GM19328 (cell line): ENCODE data around the gene RUSC1.
"Not testable (repeated sequence)": the region's sequence is repeated elsewhere in the genome, so short reads cannot be mapped to it uniquely, and the experiment has no call there.

ENCODE experiments used
- ATAC-seq: cut with Tn5 transposase; IDR thresholded peaks from one replicate; pipeline ENCODE4 v1.9.1; 2021; ENCODE audit warnings: mild to moderate bottlenecking, moderate library complexity; ENCODE audit not compliant: unreplicated experiment

The RUSC1 gene

DNA sequence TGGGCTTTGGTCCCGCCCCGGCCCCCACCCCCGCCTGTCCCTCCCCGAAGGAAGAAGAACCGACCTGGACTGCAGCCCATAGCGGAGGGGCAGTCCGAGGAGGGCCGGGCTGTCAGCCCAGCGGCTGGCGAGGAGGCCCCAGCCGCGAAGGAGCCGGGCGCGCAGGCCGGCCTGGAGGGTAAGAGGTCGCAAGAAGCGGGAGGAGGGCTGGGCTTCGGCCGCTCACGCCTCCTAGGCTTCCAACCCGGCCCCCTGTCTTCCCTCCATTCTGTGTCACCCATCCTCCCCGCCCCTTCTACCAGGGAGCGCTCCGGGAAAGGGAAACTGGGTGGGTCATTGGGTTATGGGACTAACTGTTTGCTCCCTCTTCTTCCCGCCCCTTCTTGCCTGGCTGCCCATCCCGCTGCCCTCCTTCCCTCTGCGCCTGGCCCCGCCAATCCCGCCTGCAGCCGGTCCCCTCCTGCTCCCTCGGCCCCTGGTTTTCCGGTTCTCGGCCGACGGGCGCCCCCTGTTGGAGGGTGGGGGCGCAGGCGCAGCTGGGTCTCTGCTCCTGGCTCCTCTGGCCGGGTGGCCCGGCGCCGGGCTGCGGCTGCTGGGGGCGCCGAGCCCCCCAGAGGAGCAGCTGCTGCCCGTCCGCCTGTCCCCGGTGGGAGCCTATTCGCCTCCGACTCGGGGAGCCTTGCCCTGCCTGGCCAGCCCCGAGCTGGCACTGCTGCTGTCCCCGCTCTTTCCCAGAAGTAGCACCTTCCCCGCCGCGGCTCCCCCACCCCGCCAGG lies 2.4 kb downstream of the RUSC1 start:
- peak; percentile 38 for ATAC-seq

DNA sequence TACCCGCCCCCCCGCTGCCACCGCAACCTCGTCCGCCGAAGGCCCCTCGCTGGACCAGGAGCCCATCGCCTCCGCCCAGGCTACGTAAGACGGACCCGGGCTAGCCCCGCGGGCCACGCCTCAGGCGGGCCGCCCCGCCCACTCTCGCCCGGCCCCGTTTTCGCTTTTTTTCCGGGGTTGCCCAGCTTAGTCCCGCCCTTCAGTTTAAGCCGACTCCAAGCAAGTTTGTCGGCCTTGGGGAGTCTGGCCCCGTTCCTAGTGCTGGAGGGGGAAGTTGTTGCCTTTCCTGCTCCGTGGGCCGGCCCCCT lies 3.0 kb downstream of the RUSC1 start:
- ATAC-seq, result peak; percentile 46

DNA sequence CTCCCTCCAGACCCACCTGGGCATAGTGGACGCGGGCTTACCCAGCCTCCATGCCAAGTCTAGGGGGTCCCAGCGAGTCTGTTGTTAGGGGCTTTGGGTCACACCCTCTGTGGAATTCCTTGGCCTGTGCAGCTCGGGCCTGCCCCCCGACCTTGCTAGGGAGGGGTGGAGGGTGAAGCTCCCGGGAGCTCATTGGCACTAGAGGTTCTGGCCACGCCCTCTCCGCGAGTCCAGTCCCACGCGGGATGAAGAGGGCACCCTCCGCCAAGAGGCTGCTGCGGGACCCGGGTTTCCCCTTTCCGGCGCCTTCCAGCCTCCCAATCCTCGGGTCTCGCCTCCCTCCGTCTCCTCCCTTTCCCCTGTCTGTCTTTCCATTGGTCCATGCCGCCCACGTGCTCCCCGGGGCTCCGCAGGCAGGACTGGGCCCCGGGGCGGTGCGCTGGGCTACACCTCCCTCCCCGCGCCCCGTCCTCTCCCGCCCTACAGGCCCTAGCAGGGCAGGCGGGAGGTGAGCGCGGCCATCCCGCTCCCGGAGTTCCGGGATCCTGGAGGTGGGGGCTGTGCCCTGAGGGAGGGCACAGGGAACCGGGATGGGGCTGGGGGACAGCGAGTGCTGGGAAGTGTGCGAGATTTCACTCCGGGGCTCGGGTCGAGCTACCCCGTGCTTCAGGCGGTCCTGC lies 3.5 kb downstream of the RUSC1 start:
- ATAC-seq, result peak; percentile 61

DNA sequence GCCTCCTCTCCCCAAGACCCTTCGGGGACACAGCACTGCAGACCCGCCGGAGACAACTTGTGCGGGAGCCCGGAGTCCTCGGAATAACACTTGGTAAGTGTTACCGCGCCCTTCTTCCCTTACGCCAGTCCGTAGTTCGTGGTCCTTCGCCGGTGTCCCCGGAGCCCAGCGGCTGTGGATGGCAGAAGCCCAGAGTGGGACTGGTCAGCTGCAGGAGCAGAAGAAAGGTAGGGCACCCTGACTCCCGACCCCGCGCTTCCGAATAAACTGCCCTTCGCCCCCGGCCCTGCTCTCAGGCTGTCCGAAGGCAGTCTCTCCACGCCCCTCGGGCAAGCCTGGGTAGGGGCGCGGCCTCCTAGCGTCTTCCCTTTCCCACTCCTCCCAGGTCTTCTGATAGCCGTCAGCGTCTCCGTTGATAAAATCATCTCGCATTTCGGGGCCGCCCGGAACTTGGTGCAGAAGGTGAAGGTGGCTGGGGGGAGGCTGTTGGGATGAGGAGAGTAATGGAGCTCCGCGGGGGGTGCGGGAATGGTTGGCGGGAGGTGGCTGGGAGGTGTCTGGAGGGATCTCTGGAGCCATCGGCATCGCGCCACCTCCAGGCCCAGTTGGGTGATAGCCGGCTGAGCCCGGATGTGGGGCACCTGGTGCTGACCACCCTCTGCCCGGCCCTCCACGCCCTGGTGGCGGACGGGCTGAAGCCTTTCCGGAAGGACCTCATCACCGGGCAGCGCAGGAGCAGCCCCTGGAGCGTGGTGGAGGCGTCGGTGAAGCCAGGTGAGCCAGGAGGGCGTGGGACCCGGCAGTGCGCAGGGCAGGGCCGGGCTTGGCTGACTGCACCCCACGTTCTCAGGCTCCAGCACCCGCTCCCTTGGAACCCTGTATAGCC lies 4.3 kb downstream of the RUSC1 start:
- ATAC-seq, result no peak

DNA sequence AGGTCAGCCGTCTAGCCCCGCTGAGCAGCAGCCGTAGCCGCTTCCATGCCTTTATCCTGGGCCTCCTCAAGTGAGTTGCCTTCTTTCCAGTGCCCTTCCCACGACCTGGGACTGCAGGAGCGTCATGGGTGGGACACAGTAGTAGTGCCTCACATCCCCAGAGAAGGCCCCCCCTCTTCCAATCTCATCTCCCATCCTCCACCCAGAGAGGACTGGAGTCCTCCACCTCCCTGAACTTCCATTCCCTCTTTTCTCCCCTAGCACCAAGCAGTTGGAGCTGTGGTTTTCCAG lies 4.9 kb downstream of the RUSC1 start:
- no peak for ATAC-seq

DNA sequence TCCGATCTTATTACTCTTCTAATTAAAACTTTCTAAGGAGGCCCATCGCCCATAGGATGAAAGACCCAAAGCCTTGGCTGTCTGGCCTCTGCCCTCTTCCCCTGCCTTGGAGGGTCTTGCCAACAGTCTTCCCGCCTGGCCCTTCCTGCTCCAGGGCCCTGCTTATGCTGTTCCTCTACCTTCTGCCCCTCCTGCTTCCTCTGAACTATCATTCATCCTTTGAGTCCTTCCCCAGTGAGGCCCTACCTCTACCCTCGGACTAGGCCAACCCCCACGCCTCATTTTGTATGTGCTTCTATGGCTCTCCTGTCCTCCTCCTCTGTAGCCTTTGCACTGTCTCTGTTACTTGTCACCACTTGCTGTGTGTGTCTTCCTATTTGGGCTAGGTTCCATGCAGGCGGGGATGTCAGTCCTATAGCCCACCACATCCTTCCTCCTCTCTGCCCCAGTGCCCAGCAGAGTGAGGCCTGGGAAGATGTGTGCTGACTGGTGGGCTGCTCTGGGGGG lies 5.4 kb downstream of the RUSC1 start:
- no peak for ATAC-seq

DNA sequence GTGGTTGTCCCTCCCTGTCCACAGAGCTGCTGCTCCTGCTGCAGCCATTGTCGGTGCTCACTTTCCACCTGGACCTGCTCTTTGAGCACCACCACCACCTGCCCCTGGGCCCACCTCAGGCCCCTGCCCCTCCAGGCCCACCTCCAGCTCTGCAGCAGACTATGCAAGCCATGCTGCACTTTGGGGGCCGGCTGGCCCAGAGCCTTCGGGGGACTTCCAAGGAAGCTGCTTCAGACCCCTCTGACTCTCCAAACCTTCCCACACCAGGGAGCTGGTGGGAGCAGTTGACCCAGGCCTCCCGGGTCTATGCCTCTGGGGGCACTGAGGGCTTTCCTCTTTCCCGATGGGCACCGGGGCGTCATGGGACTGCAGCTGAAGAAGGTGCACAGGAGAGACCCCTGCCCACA lies 5.9 kb downstream of the RUSC1 start:
- ATAC-seq, result no peak

DNA sequence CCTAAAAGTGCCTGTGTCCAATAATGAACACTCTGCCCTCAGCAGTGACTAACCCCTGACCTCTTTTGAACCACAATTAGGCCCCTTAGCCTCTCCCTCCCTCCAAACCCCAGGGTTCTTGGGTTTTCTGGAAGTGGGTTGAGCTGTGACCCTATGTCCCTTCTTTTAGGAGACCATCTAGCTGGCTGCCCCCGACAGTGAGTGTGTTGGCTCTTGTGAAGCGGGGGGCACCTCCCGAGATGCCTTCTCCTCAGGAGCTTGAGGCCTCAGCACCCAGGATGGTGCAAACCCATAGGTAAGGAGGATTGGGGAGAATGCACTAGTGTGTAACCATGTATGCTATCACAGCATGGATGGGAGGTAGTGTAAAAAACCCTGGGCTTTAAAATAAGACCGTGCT lies 7.3 kb downstream of the RUSC1 start:
- ATAC-seq, result no peak

DNA sequence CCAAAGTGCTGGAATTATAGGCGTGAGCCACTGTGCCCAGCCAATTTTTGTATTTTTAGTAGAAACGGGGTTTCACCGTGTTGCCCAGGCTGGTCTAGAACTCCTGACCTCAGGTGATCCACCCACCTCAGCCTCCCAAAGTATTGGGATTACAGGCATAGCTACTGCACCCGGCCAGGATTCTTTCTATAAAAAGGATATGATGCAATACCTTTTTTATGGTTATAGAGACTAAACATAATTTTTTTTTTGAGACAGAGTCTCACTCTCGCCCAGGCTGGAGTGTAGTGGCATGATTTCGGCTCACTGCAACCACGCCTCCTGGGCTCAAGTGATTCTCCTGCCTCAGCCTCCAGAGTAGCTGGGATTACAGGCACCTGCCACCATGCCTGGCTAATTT lies 8.2 kb downstream of the RUSC1 start:
- ATAC-seq, result not testable (repeated sequence)

DNA sequence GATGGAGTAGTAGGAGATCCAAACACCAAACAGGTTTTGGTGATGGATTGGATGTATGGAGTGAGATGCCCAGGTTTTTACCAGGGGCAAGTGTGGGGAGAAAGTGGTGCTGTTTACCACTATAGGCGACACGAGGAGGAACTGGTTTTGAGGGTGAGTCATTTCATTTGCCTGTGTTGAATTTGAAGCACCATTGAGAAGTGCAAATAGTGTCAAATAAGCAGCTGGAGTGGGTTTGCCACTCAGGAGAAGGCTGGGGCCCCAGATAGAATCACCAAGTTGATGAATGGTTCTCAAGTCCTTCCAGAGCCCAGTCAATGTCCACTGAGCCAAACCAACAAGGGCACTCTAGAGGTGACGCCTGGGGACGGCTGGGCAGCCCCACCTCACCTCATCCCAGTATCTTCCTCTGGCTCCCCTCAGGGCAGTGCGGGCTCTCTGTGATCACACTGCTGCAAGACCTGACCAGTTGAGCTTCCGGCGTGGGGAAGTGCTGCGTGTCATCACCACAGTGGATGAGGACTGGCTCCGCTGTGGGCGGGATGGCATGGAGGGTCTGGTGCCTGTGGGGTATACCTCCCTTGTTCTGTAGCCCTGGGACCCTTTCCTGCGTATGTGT lies 9.4 kb downstream of the RUSC1 start:
- no peak for ATAC-seq

DNA sequence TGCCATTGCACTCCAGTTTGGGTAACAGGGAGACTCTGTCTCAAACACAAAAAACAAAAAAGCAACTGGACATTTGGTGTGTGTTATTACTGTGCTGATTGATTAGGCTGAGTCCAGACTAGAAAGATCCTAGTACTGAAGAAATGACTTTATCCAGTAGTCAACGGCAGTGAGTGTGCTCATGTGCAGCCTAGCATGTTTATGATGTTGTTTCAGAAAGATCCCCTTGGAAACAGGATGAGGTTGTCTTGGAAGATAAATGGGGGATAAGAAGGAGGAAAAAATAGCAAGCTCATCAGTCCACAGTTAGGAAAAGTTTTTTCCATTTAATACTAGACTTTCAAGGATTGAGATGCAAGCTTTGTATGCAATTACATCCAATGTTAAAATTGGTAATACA lies 14.3 kb downstream of the RUSC1 start:
- ATAC-seq, result no peak

DNA sequence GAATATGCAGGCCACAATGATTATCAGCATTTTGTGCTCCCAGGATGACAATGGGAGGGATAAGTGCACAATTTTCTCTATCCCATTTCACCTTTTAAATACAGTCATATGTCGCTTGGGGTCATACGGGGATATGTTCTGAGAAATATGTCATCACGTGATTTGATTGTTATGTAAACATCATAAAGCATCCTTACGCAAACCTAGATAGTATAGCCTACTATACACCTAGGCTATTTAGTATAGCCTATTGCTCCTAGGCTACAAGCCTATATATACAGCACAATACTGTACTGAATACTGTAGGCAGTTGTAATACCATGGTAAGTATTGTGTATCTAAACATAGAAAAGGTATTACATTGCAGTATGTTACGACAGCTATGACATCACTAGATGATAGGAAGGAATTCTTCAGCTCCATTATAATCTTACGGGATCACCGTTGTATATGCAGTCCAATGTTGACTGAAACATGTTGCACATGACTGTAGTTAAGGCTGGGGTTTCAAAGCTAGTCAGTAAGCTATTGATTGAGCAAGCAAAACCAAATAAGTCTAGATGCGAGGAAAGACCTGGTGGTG lies 18.9 kb downstream of the RUSC1 start:
- ATAC-seq, result no peak

DNA sequence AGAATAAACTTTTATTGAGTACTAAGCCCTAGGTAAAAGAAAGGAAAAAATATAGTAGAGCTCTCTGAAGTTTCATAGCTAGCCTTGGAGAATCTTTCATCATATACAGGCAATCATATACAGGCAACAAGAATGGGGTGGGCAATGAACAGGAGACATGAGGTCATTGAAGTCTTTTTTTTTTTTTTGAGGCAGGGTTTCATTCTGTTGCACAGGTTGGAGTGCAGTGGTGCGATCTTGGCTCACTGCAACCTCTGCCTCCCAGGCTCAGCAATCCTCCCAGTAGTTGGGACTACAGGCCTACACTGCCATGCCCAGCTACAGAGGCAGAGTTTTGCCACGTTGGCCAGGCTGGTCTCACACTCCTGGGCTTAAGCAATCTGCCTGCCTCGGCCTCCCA lies 22.1 kb downstream of the RUSC1 start:
- no peak for ATAC-seq

DNA sequence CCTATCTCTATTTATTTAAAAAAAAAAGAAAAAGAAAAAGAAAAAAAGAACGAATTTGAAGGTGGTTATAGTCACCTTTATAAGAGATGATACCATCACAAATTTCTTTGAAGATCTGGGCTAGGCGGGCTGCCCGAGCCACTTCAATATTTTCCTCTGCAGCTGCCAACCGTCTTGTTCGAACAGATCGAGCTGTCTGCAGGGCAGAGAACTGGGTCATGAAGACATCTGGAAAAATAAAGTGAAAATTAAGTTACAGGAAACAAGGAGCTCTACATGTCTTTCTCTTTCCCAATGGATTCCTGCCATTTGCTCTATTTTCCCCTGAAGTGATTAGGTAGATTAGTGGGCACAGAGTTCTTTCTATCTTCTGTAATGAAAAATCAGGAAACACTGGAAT lies 31.9 kb downstream of the RUSC1 start:
- no peak for ATAC-seq

DNA sequence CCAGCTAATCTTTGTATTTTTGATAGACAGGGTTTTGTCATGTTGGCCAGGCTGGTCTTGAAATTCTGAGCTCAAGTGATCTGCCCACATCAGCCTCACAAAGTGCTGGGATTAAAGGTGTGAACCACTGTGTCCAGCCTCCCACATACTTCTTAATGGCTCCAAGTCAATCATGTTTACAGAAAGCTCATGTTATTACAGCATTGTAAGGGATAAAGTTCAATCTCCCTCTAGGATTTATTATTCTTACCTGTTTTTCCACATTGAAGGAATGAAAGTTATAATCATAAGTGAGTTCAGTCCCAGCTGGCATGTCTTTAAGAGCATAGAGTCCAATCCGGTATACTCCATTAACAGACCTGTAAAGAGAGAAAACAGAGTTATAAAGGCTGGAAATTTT lies 39.4 kb downstream of the RUSC1 start:
- ATAC-seq, result no peak

DNA sequence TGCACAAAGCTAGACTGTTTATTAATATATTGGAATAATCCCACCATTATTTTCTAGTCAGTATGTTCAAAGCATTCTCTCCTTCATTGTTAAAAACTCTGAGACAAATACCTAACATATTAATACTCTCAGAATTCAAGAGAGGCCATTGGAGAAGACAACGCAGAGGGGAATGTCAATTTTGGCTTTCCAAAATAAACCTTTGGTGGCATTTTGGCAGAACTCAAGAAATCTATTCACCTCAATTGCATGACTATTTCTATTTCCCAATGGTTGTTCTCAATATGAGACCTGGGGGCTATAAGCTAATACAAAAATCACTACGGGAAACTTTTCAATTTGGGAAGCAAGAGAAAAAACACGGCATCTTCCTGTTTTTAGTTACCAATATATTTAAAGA lies 58.5 kb downstream of the RUSC1 start:
- ATAC-seq, result no peak

DNA sequence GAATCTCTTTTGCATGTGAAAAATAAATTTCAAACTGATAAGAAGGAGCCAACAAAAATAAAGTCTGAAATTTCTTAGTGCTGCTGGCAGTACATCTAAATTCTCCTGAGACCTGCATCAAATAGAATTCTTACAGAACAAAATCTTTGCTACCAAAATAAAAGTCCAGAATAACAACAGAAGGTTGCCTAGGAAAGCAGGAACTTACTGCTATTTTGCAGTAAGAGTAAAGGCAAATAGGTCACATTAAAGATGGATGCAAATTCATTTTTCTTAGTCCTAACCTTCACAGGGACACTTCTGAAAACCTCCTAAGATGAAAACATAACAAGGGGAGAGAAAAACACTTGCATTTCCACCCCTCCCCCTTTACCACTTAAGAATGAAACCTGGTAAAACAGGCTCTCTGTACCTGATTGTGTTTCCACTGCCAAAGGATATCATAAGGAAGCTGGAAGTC lies 59.0 kb downstream of the RUSC1 start:
- ATAC-seq, result no peak
